Activated naive CD8-positive, alpha-beta T cell treated with anti-CD3 and anti-CD28 coated beads, Interleukin-2, amount 50 U/mL, for 24 hours (primary cell): ENCODE measurements around the gene PAM.

Experiments
- ATAC-seq: fragments of 150-1000 bp; cut with Tn5 transposase; one replicate; pipeline ENCODE4 v1.10.0; 2021
- DNase-seq: peaks from one replicate; pipeline ENCODE4 v3.0.0; 2021
- H3K27ac Mint-ChIP-seq: one replicate; pipeline ENCODE4 v1.8.0; 2021; ENCODE audit warnings: mild to moderate bottlenecking, mixed read lengths
- H3K27me3 Mint-ChIP-seq: one replicate; pipeline ENCODE4 v1.8.0; 2021; ENCODE audit warnings: mixed read lengths
- H3K36me3 Mint-ChIP-seq: one replicate; pipeline ENCODE4 v1.8.0; 2021; ENCODE audit warnings: low read depth, mixed read lengths
- H3K4me1 Mint-ChIP-seq: one replicate; pipeline ENCODE4 v1.8.0; 2021; ENCODE audit warnings: mixed read lengths
- H3K4me3 Mint-ChIP-seq: one replicate; pipeline ENCODE4 v1.8.0; 2021; ENCODE audit warnings: mild to moderate bottlenecking, moderate library complexity, mixed read lengths
- H3K9me3 Mint-ChIP-seq: one replicate; pipeline ENCODE4 v1.8.0; 2021; ENCODE audit warnings: mixed read lengths

Gene PAM

DNA sequence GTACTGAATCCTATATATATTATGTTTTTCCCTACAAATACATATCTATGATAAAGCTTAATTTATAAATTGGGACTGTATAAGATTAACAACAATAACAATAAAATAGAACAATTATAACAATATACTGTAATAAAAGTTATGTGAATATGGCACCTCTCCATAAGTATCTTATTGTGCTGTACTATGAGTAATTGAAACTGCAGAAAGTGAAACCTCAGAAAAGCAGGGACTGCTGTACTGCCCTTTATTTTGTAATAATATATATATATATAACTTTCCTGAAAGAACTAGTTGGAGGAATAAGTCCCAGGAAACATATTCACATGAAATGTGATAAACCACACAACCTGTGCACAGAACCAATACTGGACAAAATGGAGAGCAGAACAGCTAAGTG lies 77.3 kb downstream of the PAM start:
- peaks cover 3% of the 10 kb centered on the region for H3K36me3 Mint-ChIP-seq

DNA sequence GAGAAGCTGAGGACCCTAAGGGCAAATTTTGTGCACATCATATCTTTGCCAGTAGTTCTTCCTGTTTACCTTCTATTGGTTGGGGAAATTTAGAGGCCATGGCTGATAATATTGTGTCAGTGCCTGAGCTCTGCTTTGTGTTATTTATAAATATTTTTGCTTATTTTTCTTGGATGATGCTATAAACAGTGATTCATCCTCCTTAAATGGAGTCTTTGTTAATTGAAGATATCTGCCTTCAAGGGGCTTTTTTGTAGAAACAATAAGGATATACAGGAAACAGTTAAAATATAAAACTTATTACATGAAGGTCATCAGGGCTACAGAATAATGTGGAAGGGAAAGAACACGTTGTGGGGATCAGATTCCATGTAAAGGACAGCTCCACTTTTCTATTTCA lies 78.0 kb downstream of the PAM start:
- no peak overlapping the region for H3K4me3 Mint-ChIP-seq
- peaks cover 3% of the 10 kb centered on the region for H3K36me3 Mint-ChIP-seq
- no peak for ATAC-seq
- no peaks in the 10 kb centered on the region for H3K27me3 Mint-ChIP-seq
- H3K27ac Mint-ChIP-seq: no peak overlapping the region
- H3K4me1 Mint-ChIP-seq: peaks cover 10% of the 10 kb centered on the region
- DNase-seq: no peak
- H3K9me3 Mint-ChIP-seq: no peaks in the 10 kb centered on the region

More for the DNA sequence above, 77.3 kb downstream of the PAM start:
- H3K27ac Mint-ChIP-seq: no peak overlapping the region
- H3K27me3 Mint-ChIP-seq: no peaks in the 10 kb centered on the region
- DNase-seq (no peak), ATAC-seq (no peak)
- peaks cover 10% of the 10 kb centered on the region for H3K4me1 Mint-ChIP-seq
- H3K9me3 Mint-ChIP-seq: no peaks in the 10 kb centered on the region
- H3K4me3 Mint-ChIP-seq: no peak overlapping the region

DNA sequence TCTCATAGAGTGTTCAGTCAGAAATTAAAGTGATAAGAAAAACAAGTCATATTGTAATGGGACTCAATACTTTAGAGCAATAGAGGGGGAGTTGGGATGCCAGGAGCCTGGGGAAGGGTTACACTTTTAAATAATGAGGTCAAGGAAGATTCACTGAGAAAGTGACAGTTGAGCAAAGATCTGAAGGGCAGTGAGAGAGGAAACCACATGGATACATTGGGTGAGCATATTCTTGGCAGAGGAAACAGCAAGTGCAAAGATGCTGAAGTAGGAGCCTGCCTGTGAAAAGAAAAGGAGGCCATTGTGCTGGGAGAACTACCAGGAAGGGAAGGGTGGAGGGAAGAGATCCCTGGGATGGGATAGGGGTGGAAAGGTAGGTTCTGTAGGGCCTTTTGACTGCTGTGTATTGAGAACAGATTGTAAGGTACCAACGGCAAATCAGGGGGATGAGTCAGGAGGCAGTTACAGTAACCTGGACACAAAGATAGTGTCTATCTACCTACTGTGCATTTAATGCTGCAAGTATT lies 79.4 kb downstream of the PAM start:
- ATAC-seq (no peak), DNase-seq (no peak)
- Mint-ChIP-seq H3K36me3 (peaks cover 9% of the 10 kb centered on the region), H3K9me3 (no peaks in the 10 kb centered on the region), H3K4me1 (peaks cover 10% of the 10 kb centered on the region), H3K27me3 (no peaks in the 10 kb centered on the region), H3K4me3 (no peak overlapping the region), H3K27ac (no peak overlapping the region)

DNA sequence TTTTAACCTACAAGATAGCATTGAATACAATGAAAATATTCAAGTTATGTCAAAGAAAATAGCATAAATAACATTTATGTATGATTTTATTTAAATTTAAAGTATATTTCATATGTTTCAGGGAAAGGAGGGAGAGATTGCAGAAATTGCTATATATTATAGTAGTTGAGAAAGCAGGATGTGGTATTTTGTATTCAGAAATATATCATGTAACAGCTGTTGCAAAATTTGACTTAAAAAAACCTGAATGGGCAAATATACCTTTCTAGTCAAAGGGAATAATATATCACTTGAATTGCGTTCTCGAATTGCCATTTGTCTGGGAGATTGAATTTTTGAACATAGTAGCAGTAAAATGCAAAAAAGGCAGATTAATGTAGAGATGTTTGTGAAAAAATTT lies 80.6 kb downstream of the PAM start:
- ATAC-seq: no peak
- Mint-ChIP-seq H3K27me3 (no peaks in the 10 kb centered on the region), H3K4me1 (peaks cover 10% of the 10 kb centered on the region), H3K36me3 (peaks cover 9% of the 10 kb centered on the region), H3K4me3 (no peak overlapping the region), H3K27ac (no peak overlapping the region), H3K9me3 (no peaks in the 10 kb centered on the region)
- no peak for DNase-seq

DNA sequence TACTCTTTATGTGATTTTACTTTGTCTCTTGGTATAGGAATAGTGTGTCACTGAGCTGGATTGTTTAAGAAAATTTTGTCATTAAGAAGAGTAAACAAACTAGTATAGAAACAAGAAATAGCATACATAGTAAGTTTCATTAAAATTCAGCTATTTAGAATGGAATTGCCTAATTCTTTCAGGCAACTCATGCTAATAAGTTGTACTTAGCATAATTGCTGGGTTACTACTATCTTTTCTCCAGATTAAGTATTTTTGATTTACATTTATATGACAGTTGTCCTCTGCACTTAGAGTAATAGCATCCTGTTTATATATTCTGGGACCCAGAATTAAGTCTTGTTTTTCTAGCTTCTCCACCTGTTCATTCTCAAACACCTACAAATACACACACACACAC lies 85.9 kb downstream of the PAM start:
- DNase-seq: no peak
- no peaks in the 10 kb centered on the region for H3K27me3 Mint-ChIP-seq
- peaks cover 5% of the 10 kb centered on the region for H3K9me3 Mint-ChIP-seq
- peaks cover 2% of the 10 kb centered on the region for H3K4me1 Mint-ChIP-seq
- peaks cover 22% of the 10 kb centered on the region for H3K36me3 Mint-ChIP-seq
- ATAC-seq: no peak
- no peak overlapping the region for H3K27ac Mint-ChIP-seq
- H3K4me3 Mint-ChIP-seq: no peak overlapping the region

DNA sequence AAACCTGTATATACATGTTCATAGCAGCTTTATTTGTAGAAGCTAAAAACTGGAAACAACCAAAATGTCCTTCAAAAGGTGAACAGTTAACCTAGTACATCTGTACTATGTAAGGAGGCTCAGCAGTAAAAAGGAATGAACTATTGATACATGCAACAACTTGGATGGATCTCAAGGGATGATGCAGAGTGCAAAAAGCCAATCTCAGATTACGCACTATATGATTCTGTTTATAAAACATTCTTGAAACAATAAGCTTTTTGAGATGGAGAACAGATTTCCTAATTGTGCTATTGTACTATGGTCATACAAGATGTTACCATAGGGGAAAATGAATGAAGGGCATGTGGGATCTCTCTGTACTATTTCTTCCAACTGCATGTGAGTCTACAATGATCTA lies 88.9 kb downstream of the PAM start:
- no peak for DNase-seq
- Mint-ChIP-seq H3K27ac (no peak overlapping the region), H3K36me3 (peaks cover 31% of the 10 kb centered on the region), H3K27me3 (no peaks in the 10 kb centered on the region), H3K9me3 (peaks cover 12% of the 10 kb centered on the region), H3K4me1 (no peaks in the 10 kb centered on the region), H3K4me3 (no peak overlapping the region)
- no peak for ATAC-seq

DNA sequence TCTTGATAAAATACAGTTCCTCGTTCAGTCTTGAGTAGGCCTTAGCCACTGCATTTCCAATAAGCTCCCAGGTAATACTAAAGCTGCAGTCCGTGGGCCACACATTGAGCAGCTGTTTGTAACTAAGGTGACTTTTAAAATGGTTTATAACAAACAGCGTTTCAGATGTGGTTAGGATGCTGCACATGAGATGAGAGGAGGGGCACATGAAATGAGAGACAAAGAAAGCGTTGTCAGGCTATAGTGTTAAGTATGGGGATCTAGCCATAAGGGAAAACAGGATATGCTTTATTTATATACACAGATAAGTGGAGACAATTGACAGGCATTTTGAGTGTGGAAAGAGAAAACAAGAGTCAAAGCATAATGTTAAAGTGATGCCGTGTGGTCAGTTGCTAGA lies 89.9 kb downstream of the PAM start:
- no peak for ATAC-seq
- no peaks in the 10 kb centered on the region for H3K27me3 Mint-ChIP-seq
- H3K4me3 Mint-ChIP-seq: no peak overlapping the region
- H3K9me3 Mint-ChIP-seq: peaks cover 12% of the 10 kb centered on the region
- no peaks in the 10 kb centered on the region for H3K4me1 Mint-ChIP-seq
- H3K36me3 Mint-ChIP-seq: peaks cover 30% of the 10 kb centered on the region
- DNase-seq: no peak
- H3K27ac Mint-ChIP-seq: no peak overlapping the region

DNA sequence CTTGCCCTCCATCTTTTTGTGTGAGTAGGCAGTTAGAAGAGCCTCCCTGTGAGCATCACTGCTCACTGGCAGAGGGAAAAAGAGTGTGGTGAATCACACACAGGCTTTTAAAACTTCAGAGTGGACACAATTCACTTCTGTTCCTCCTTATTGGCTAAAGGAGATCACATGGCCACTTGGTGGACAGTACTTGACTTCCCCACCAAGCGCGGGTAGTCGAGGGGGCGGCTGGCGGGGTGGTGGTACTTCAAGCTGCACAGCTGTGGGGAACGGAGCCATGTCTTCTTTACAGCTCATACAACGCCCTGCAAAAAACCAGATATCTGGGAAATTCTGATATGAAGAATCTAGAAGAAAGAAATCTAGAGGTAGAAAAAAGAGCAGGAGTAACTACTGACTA lies 95.4 kb downstream of the PAM start:
- H3K4me3 Mint-ChIP-seq: no peak overlapping the region
- H3K27me3 Mint-ChIP-seq: no peaks in the 10 kb centered on the region
- peaks cover 7% of the 10 kb centered on the region for H3K9me3 Mint-ChIP-seq
- DNase-seq (no peak), ATAC-seq (no peak)
- no peak overlapping the region for H3K27ac Mint-ChIP-seq
- peaks cover 17% of the 10 kb centered on the region for H3K36me3 Mint-ChIP-seq
- peaks cover 13% of the 10 kb centered on the region for H3K4me1 Mint-ChIP-seq

DNA sequence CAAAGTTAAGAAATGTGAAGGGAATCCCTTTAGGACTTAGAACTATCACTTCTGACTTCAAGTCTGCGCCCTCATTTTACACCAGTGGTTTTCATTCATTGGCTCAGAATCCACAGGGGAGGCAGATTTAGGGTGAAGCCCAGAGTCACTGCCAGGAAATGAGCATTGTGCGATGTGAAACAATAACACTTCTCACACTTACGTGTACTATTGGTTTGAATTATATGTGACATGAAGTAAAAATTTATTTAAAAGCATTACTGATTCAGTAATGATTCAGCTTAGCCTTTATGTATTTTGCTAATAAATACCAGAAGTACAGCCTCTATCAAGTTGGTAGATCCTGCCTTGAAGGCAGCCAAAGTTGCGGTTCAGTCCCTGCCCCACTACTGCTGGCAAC lies 98.6 kb downstream of the PAM start:
- peaks cover 21% of the 10 kb centered on the region for H3K4me1 Mint-ChIP-seq
- H3K36me3 Mint-ChIP-seq: peaks cover 2% of the 10 kb centered on the region
- H3K27ac Mint-ChIP-seq: no peak overlapping the region
- ATAC-seq (peak; percentile 52), DNase-seq (no peak)
- H3K4me3 Mint-ChIP-seq: no peak overlapping the region
- no peaks in the 10 kb centered on the region for H3K27me3 Mint-ChIP-seq
- H3K9me3 Mint-ChIP-seq: peaks cover 3% of the 10 kb centered on the region

DNA sequence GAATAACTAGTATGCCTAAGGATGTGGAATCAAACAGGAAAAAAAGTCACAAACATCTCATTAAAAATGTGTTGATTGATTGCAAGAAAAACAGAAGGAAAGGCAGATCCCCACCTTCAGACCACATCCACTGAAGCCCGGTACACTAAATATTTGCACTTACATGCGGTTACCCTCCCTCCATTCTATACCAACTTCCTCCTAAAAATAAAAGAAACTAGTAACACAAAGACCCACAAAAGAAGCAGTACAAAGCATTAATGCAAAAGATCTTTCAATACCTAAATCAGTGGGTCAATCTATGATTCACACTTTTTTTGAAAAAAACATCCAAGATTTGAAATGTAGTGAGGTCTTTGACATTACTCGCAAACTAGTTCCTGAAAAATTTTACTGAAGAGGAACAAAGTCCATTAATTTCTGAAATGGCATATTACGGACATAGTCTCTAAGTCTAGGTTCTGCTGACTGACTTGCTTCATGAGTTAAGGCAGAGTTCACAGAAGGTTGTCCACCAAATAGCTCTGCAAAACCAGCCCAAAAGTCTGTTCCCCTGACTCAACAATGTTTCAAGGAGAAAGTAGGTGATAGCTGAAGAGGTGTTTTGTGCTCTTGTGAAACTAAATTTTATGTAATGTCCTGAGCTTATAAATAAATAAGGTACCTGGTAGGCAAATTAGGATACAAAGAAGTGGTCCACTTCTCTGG lies 100.7 kb downstream of the PAM start:
- H3K27ac Mint-ChIP-seq: no peak overlapping the region
- DNase-seq: no peak
- peaks cover 4% of the 10 kb centered on the region for H3K36me3 Mint-ChIP-seq
- no peaks in the 10 kb centered on the region for H3K9me3 Mint-ChIP-seq
- ATAC-seq: no peak
- H3K27me3 Mint-ChIP-seq: no peaks in the 10 kb centered on the region
- H3K4me3 Mint-ChIP-seq: no peak overlapping the region
- peaks cover 21% of the 10 kb centered on the region for H3K4me1 Mint-ChIP-seq

DNA sequence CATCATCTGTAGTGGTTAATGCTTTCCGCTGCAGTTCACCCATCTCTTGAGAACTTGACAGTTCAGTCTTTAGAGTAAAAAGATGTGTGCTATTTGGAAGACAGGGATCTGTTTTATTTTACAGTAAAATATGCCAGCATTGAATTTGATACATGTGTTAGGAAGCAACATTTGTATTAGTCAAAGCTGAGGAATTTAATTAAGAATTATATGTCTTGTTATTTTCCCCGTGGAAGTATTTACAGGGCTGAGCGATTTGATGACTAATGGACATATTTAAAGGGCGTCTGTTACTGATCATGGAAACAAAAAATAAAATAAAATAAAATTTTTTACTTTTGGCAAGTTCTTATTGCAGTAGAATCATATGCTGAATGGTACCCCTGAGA lies 101.3 kb downstream of the PAM start:
- ATAC-seq: no peak
- no peak for DNase-seq

DNA sequence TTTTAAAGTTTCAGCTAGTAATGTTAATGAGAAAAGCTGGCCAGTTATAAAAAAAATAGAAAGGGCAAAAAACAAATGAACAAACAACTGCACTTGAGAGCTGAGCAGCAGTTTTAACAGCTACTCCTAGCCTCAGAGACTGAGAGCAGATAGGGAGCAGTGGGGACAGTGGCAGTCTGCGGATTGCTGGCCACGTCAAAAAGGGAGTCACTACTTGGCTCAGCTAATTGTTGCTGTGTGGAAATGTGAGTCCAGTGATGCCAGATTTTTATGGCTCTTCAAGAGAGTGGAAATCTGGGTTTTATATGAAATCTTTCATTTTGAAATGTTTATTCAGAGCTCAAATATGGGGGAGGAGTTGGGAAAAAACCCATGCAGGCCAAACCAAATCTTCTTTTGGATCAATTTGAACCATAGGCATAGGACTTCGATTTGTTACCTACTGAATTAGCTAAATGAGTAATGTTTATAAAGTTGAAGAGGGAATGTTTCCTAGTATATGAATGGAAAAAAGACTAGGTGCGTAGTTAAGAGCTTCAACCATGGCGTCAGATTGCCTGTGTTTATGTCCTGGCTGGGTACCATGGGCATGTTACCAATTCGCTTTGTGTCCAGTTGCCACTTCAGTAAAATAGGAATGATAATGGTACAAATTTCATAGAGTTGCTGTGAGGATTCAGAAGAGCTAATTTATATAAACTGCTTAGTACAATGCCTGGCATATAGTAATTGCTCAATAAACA lies 102.1 kb downstream of the PAM start:
- Mint-ChIP-seq H3K27me3 (no peaks in the 10 kb centered on the region), H3K36me3 (peaks cover 4% of the 10 kb centered on the region), H3K9me3 (no peaks in the 10 kb centered on the region), H3K27ac (no peak overlapping the region), H3K4me3 (no peak overlapping the region), H3K4me1 (peaks cover 21% of the 10 kb centered on the region)
- ATAC-seq (no peak), DNase-seq (no peak)

More for the DNA sequence above, 101.3 kb downstream of the PAM start:
- Mint-ChIP-seq H3K4me3 (no peak overlapping the region), H3K27me3 (no peaks in the 10 kb centered on the region), H3K27ac (no peak overlapping the region), H3K9me3 (no peaks in the 10 kb centered on the region), H3K36me3 (peaks cover 4% of the 10 kb centered on the region), H3K4me1 (peaks cover 21% of the 10 kb centered on the region)

DNA sequence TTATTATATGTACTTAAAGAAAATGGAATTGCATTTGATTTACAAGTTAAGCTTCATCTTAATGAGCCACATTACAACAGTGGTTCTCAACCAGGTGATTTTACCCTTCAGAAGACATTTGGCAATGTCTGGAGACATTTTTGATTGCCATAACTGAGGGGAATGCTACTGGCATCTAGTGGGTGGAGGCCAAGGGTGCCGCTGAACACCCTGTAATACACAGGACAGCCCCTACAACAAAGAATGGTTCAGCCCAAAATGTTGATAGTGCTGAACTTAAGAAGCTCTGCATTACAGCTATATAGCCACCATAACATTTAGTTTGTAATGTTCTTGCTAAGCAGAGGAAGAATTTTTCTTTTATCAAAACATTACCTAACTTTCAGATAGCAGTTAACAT lies 103.1 kb downstream of the PAM start:
- DNase-seq: no peak
- Mint-ChIP-seq H3K36me3 (peaks cover 4% of the 10 kb centered on the region), H3K9me3 (no peaks in the 10 kb centered on the region), H3K4me1 (peaks cover 21% of the 10 kb centered on the region), H3K27ac (no peak overlapping the region), H3K27me3 (no peaks in the 10 kb centered on the region), H3K4me3 (no peak overlapping the region)
- no peak for ATAC-seq

DNA sequence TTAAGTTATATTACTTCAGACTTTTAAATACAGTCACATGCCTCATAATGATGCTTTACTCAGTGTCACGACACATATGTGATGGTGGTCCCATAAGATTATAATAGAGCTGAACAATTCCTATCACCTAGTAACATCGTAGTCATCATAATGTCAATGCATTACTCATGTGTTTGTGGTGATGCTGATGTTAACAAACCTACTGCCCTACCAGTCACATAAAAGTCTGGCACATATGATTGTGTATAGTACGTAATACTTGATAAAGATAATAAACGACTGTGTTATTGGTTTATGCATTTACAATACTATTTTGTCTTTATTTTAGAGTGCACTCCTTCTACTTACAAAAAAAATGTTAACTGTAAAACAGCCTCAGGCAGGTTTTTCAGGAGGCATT lies 103.7 kb downstream of the PAM start:
- ATAC-seq: peak; percentile 75
- Mint-ChIP-seq H3K4me3 (no peak overlapping the region), H3K4me1 (peaks cover 17% of the 10 kb centered on the region), H3K36me3 (peaks cover 4% of the 10 kb centered on the region), H3K27ac (no peak overlapping the region), H3K27me3 (no peaks in the 10 kb centered on the region), H3K9me3 (no peaks in the 10 kb centered on the region)
- no peak for DNase-seq

DNA sequence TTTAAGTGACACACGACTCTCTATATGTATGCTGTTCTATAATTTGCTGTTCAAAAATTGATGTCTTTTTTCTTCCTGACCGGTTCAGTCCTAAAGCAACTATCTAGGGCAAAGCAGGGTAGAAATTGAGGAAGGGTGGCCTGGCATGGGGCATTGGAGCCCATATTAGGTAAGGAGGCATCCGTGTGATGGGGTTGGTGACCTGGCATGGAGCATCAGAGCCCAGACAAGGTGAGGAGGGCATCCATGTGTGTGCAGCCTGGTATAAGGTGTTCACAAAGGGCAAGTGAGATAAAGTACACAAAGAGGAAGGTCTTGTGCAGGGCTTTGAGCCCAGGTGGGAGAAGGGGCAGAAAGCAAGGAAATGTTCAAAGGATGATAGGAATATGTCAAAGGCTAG lies 104.9 kb downstream of the PAM start:
- ATAC-seq (no peak), DNase-seq (no peak)
- Mint-ChIP-seq H3K27me3 (peaks cover 3% of the 10 kb centered on the region), H3K4me1 (peaks cover 10% of the 10 kb centered on the region), H3K4me3 (no peak overlapping the region), H3K9me3 (no peaks in the 10 kb centered on the region), H3K27ac (no peak overlapping the region), H3K36me3 (peaks cover 4% of the 10 kb centered on the region)
